BE2C (cell line): ENCODE data around the gene PSPN.
A peak's percentile ranks its signal among the peaks of the same experiment; 100 is the strongest.

Source experiments
- DNase-seq: peaks from one replicate; pipeline ENCODE4 v3.0.0-alpha.2; 2020
- H3K27me3 ChIP-seq: fragments of 250-450 bp; sonication (Bioruptor Pico); 2 replicates; pipeline ENCODE4 v1.5.1; 2020; ENCODE audit warnings: mild to moderate bottlenecking
- H3K36me3 ChIP-seq: fragments of 250-450 bp; sonication (Bioruptor Pico); 2 replicates; pipeline ENCODE4 v1.5.1; 2020; ENCODE audit warnings: mild to moderate bottlenecking
- H3K4me1 ChIP-seq: fragments of 250-450 bp; sonication (Bioruptor Pico); 2 replicates; pipeline ENCODE4 v1.5.1; 2020
- H3K4me3 ChIP-seq: 2 replicates; pipeline ENCODE4 v1.5.1; 2011; ENCODE audit warnings: low read depth, low read length
- H3K9me3 ChIP-seq: fragments of 250-450 bp; sonication (Bioruptor Pico); 2 replicates; pipeline ENCODE4 v1.5.1; 2020
- TF ChIP-seq, protein P1 (sequence below): IDR thresholded peaks from 2 replicates; pipeline ENCODE4 v1.5.1; 2012; ENCODE audit warnings: mild to moderate bottlenecking, low read depth, low read length

Gene PSPN

DNA sequence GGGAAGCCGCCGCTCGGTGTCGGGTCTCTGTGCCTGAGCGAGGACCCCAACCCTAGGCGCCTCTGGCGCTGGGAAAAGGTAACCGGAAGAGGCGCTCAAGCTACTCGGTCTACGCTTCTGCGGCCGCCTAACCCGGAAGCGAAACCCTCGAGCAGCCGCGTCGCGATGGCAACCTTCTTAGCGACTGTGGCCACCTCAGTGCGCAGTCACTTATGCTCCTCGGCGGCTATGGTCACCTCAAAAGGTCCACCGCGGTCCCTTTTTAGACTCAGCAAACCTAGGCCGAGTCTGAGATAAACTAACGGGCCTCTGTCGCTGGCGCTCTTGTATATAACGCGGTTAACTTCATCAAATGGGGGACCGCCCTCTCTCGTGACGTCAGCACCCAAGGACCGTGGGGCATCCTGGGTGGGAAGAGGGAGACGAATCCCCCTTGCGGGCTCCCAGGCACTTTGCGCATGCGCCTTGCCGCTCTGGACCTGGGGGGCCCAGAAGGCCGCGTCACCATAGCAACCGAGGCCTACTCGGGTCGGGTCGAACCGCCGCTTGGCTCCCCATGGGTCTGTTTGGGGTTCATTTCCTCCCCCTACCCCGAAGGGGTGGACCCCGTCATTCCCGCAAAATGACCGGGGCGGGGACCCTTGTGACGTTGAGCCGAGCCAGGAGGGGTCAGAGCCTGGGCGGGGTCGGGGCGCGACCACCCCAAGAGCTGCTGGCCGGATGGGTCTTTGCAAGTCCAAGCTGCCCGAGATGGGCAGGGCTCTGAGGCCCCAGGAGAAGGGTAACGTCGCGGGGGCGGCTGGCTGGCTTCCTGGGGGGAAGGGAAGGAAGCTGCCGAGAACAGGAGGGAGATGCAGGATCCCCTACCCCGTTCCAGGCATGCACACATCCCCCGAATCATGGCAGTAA lies 17.6 kb upstream of the PSPN start, which contains the start of gene GTF2F1:
Gene GTF2F1 (minus strand): TSS at position 91 of the 909 bp plus-strand sequence. CDS start 169 bp downstream, outside the sequence.
- TF ChIP-seq, protein P1, sequence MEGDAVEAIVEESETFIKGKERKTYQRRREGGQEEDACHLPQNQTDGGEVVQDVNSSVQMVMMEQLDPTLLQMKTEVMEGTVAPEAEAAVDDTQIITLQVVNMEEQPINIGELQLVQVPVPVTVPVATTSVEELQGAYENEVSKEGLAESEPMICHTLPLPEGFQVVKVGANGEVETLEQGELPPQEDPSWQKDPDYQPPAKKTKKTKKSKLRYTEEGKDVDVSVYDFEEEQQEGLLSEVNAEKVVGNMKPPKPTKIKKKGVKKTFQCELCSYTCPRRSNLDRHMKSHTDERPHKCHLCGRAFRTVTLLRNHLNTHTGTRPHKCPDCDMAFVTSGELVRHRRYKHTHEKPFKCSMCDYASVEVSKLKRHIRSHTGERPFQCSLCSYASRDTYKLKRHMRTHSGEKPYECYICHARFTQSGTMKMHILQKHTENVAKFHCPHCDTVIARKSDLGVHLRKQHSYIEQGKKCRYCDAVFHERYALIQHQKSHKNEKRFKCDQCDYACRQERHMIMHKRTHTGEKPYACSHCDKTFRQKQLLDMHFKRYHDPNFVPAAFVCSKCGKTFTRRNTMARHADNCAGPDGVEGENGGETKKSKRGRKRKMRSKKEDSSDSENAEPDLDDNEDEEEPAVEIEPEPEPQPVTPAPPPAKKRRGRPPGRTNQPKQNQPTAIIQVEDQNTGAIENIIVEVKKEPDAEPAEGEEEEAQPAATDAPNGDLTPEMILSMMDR: 0 out of 2 replicates have a peak, but pooled peaks have one; percentile 13
- Histone ChIP-seq H3K9me3 (no peaks in the 10 kb centered on the region), H3K36me3 (peaks cover 18% of the 10 kb centered on the region), H3K27me3 (no peaks in the 10 kb centered on the region), H3K4me1 (peaks cover 6% of the 10 kb centered on the region; the same call in 1 of the 2 replicates), H3K4me3 (peak within 1 kb of the TSS; percentile 92)
- DNase-seq: peak; percentile 95

DNA sequence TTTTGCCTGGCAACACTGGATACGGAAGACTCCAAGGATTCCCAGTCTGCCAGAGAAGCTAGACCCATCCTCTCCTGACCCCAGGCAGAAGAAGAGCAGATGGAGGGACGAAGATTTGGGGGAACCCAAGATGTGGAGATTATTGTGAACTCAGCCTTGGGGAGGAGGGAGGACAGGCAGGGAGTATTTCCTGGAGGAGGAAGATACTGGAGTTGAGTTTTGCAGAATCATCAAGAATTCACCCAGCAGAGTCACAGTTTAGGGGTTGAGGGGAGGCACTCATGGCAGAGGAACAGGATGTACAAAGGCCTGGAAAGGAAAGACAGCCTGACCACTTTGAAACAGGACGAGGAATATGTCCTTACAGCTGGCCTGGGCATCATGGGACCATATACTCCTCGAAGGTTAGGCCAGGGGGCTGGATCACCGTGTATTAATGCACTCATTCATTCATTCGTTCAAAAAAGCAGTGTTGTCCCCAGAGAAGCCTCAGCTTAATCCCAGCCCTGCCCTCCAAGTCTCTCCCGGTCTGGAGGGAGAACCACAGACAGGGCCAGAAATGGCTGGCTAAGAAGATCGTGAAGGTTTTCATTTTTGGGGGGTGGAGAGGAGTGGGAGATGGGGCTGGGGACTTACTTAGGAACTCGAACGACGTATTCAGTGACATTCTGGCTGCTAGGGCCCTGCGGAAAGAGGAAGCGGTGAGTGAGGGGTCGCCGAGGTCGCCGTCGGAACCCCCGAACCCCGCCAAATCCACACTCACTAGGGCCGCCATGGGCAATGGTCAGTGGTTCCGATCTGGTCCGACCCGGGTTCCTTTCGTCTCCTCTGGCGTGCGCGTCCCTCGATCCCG lies 16.7 kb upstream of the PSPN start:
- no peak for DNase-seq
- peaks cover 27% of the 10 kb centered on the region for H3K36me3 ChIP-seq
- H3K9me3 ChIP-seq: no peaks in the 10 kb centered on the region
- TF ChIP-seq, protein P1: no peak
- peaks cover 6% of the 10 kb centered on the region; the same call in 1 of the 2 replicates for H3K4me1 ChIP-seq
- no peaks in the 10 kb centered on the region for H3K27me3 ChIP-seq
- H3K4me3 ChIP-seq: peak overlapping the region; percentile 92

DNA sequence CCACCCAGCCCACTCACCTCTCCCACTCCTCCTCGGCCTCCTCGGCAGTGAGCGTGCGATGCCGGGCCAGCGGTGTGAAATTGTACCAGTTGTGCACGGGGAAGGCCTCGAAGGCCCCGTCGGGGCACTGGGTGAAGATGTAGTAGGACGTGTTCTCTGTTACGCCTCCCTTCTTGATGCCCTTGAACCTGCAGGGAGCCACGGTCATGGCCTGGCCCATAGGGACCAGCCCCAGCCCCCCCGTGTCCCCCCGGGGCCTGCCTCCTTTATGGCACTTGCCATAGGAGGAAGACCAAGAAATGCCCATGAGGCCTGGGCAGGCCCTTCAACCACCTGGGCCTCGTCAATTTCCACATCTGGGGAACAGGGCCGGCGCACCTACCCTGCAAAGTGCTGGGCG lies 11.6 kb upstream of the PSPN start:
- TF ChIP-seq, protein P1: no peak
- Histone ChIP-seq H3K27me3 (no peaks in the 10 kb centered on the region), H3K4me1 (peaks cover 3% of the 10 kb centered on the region; the same call in 1 of the 2 replicates), H3K4me3 (no peak overlapping the region), H3K36me3 (peaks cover 65% of the 10 kb centered on the region), H3K9me3 (no peaks in the 10 kb centered on the region)
- DNase-seq: no peak

DNA sequence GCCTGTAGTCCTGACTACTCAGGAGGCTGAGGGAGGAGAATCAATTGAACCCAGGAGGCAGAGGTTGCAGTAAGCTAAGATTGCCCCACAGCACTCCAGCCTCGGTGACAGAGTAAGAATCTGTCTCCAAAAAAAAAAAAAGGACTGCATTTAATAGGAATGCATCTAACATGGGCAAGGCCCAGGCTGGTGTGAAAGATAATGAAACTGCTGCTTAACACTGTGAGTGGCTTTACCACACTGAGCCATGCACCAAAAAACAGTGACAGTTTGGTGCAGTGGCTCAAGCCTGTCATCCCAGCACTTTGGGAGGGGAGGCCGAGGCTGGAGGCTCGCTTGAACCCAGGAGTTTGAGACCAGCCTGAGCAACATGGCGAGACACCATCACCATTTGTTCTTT lies 8.6 kb upstream of the PSPN start:
- no peak for DNase-seq
- Histone ChIP-seq H3K4me1 (no peaks in the 10 kb centered on the region), H3K4me3 (no peak overlapping the region), H3K9me3 (no peaks in the 10 kb centered on the region), H3K36me3 (peaks cover 83% of the 10 kb centered on the region), H3K27me3 (no peaks in the 10 kb centered on the region)
- TF ChIP-seq, protein P1: no peak

- Histone ChIP-seq H3K4me3 (no peak overlapping the region), H3K4me1 (no peaks in the 10 kb centered on the region), H3K36me3 (peaks cover 80% of the 10 kb centered on the region), H3K9me3 (no peaks in the 10 kb centered on the region), H3K27me3 (no peaks in the 10 kb centered on the region)
- TF ChIP-seq, protein P1: no peak
- DNase-seq: no peak
These were observed 7.5 kb upstream of the PSPN start for GRCh38 chr19:6383188-6383587.
